Left lung (tissue), 10 donors: ENCODE data around the gene MCM3. TPM values are rescaled to one million over a fixed set of nuclear protein-coding genes. Genes with fewer than 3 reads are reported as not detected.
A peak's percentile ranks its signal among the peaks of the same experiment; 100 is the strongest.

Experiments used
- ATAC-seq: fragments of 200-7000 bp; cut with Tn5 transposase; one replicate; pipeline ENCODE4 v1.9.1; 2020; ENCODE audit warnings: moderate library complexity
- DNase-seq, 4 donors: peaks; one replicate each; pipeline ENCODE4 v3.0.0-alpha.2; 2013 to 2020
- H3K27ac ChIP-seq, 2 donors: fragments of 200-600 bp; sonication (generic) in 1 of 2; one replicate each; pipeline versions ENCODE4 v1.5.0 to v1.8.0; 2020 to 2021
- H3K27me3 ChIP-seq, 2 donors: fragments of 200-600 bp; sonication (generic) in 1 of 2; one replicate each; pipeline versions ENCODE4 v1.5.0 to v1.8.0; 2020 to 2021
- H3K36me3 ChIP-seq, 2 donors: fragments of 200-600 bp; sonication (generic) in 1 of 2; one replicate each; pipeline versions ENCODE4 v1.5.0 to v1.8.0; 2020 to 2021
- H3K4me1 ChIP-seq, 2 donors: fragments of 200-600 bp; one replicate each; pipeline ENCODE4 v1.8.0; 2021
- H3K4me3 ChIP-seq, 2 donors: fragments of 200-600 bp; sonication (generic) in 1 of 2; one replicate each; pipeline versions ENCODE4 v1.5.0 to v1.8.0; 2020 to 2021; ENCODE audit warnings: mild to moderate bottlenecking in 1 of 2
- H3K9me3 ChIP-seq, 2 donors: fragments of 200-600 bp; sonication (generic) in 1 of 2; one replicate each; pipeline versions ENCODE4 v1.5.0 to v1.8.0; 2020 to 2021
- intact Hi-C, 2 donors: fragments of 100-400 bp; cut with DNase I; formaldehyde crosslinking; loops; one replicate each; pipeline versions ENCODE4 v1.11.2 to v1.14.2; 2022
- polyA plus RNA-seq, 6 donors: library from polyadenylated mRNA; unstranded; fragments of 120-200 nt; gene quantifications; one replicate each; pipeline ENCODE4 v1.2.1, GENCODE V29; 2013; ENCODE audit not compliant: insufficient read length in 6 of 6
- total RNA-seq, 2 donors: library from RNA; stranded (reverse); fragmentation: NEBNext Ultra II Directional; extraction: Animal tissue kit (Norgen Biotek cat#: 25700); gene quantifications; one replicate each; pipeline ENCODE4 v1.2.1, GENCODE V29; 2021
- TF ChIP-seq, protein P1 (sequence below), 2 donors: fragments of 200-600 bp; sonication (generic) in 1 of 2; IDR thresholded peaks; one replicate each; pipeline versions ENCODE4 v1.5.0 to v1.8.0; 2021; ENCODE audit warnings: antibody characterized with exemption in 2 of 2
- donor health status: DM: no; HTN: yes; CAD: no.
- donor health status: DM: no; HTN: no; CAD: no.

MCM3 gene
- total and polyA plus RNA-seq, 8 donors: 38.9 to 122 (median 95.3) TPM

DNA sequence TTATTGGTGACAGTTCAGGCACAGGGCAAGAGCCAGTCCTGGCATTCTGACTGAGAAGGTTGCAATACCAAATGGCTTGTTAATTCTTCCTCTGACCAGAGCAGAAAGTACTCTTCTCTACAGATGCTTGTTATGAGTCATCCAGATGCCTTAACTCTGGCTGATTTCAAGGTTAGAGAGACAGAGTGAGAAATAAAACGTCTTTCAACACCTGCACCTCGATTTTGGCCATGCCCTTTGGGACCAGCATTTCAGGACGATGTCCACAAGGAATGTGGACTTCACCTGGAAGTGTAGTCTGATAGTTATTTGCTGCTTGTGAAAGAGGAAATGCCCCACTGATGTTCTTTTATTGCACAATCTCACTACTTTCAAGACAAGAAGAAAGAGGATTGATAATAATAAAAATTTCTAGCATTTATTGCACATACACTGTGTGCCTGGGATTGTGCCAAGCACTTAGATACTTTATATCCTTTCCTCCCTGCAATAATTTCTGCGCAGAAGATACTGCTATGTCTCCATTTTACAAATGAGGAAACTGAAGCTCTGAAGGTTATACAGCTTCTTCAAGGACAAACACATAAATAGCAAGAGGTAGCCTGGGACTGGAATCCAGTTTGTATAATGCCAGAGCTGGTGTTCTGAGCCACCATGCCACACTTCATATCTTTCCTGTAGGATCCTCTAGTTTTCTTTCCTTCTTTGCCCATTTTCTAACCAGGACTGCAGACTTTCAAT is 33.5 kb upstream of the MCM3 start:
- H3K9me3 ChIP-seq: no peaks in the 10 kb centered on the region
- no peaks in the 10 kb centered on the region for H3K36me3 ChIP-seq
- H3K4me1 ChIP-seq: peaks cover 12 to 13% of the 10 kb centered on the region in 2 donors
- no peaks in the 10 kb centered on the region for H3K27me3 ChIP-seq
- intact Hi-C loops: no loop called here
- TF ChIP-seq, protein P1, sequence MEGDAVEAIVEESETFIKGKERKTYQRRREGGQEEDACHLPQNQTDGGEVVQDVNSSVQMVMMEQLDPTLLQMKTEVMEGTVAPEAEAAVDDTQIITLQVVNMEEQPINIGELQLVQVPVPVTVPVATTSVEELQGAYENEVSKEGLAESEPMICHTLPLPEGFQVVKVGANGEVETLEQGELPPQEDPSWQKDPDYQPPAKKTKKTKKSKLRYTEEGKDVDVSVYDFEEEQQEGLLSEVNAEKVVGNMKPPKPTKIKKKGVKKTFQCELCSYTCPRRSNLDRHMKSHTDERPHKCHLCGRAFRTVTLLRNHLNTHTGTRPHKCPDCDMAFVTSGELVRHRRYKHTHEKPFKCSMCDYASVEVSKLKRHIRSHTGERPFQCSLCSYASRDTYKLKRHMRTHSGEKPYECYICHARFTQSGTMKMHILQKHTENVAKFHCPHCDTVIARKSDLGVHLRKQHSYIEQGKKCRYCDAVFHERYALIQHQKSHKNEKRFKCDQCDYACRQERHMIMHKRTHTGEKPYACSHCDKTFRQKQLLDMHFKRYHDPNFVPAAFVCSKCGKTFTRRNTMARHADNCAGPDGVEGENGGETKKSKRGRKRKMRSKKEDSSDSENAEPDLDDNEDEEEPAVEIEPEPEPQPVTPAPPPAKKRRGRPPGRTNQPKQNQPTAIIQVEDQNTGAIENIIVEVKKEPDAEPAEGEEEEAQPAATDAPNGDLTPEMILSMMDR (IDR thresholded peaks at IDR 0.05): no peak
- DNase-seq (no peak), ATAC-seq (peak; percentile 88)
- peak overlapping the region in 1 of 2 donors; percentile 37 for H3K27ac ChIP-seq
- no peak overlapping the region for H3K4me3 ChIP-seq

DNA sequence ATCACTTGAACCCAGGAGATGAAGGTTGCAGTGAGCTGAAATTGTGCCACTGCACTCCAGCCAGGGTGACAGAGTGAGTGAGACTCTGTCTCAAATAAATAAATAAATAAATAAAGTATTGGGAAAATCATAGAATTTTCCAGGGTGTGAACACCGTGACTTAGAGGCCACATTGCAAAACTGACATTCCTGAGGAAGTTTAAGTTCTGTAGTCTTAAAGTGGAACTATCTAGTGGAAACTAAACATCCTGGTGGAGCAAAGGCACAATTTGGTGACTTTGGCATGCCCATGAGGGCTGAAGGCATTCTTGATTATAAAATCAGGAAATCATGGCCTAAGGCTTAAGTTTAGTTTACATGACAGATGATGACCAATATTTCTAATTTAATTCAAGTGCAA is 32.7 kb upstream of the MCM3 start:
- Histone ChIP-seq H3K9me3 (no peaks in the 10 kb centered on the region), H3K4me3 (no peak overlapping the region), H3K27me3 (no peaks in the 10 kb centered on the region), H3K36me3 (no peaks in the 10 kb centered on the region), H3K4me1 (peaks cover 12 to 13% of the 10 kb centered on the region in 2 donors), H3K27ac (no peak overlapping the region)
- ATAC-seq (peak; percentile 66), DNase-seq (no peak)
- intact Hi-C loops: no loop called here
- TF ChIP-seq, protein P1 (IDR thresholded peaks at IDR 0.05): no peak

DNA sequence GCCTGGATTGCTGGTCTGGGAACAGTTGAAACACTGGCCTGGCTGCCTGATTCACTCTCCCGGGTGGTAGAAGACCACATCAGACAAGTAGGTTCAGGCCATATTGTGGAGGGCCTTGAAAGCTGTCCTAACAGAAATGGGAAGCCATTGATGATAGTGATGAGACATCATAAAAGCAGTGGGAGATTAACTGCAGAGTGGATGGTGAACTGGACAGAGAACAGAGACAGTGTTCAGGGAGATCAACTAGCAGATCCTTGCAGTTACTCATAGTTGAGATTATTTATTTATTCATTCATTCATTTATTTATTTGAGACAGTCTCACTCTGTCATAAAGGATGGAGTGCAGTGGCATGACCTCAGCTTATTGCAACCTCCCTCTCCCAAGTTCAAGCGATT is 30.2 kb upstream of the MCM3 start:
- Histone ChIP-seq H3K4me1 (peaks cover 12 to 13% of the 10 kb centered on the region in 2 donors), H3K27ac (no peak overlapping the region), H3K9me3 (no peaks in the 10 kb centered on the region), H3K4me3 (no peak overlapping the region), H3K36me3 (no peaks in the 10 kb centered on the region), H3K27me3 (no peaks in the 10 kb centered on the region)
- DNase-seq (no peak), ATAC-seq (no peak)
- TF ChIP-seq, protein P1 (IDR thresholded peaks at IDR 0.05): no peak
- intact Hi-C loops: no loop called here

DNA sequence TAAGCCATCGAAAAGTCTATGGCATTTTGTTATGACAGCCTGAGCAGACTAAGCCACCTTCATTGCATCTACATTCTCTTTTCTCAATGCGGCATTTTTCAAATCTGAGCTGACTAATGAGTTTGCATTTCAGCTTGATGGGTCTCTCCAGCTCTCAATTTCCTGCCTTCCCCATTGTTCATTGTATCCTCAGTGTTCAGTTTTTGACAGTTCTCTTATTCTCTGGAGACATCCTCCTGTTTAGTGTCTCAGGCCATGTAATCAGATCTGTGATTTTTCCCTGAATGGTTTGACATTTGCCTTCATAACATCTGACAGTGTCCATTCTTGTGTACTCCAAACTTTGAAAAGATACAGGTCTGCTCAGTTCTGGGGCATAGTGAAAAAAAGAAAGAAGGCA is 27.9 kb upstream of the MCM3 start:
- no peak overlapping the region for H3K27ac ChIP-seq
- ATAC-seq: no peak
- no peaks in the 10 kb centered on the region for H3K36me3 ChIP-seq
- TF ChIP-seq, protein P1 (IDR thresholded peaks at IDR 0.05): no peak
- intact Hi-C loops: no loop called here
- no peak overlapping the region for H3K4me3 ChIP-seq
- no peak for DNase-seq
- H3K27me3 ChIP-seq: no peaks in the 10 kb centered on the region
- H3K4me1 ChIP-seq: peaks cover 3 to 11% of the 10 kb centered on the region in 2 donors
- H3K9me3 ChIP-seq: no peaks in the 10 kb centered on the region

DNA sequence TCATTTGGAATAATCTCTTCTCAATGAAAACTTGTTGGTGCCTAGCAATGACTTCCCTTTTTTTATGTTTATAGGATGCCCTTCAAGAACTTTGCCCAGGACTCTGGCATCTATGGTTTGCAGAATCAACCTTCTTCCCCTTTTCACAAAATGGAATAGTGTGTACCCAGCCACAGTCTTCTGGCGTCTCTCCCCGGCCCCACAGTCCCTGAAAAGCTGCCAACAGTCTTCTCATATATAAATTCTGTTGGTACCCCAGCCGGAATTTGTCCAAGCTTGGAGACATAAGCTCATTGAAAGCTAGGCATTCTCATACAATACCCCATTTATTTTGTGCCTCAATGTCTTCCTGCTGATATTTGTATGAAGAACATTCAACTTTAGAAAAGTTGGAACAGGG is 26.4 kb upstream of the MCM3 start:
- intact Hi-C loops: no loop called here
- no peak for DNase-seq

More for the DNA sequence above, 26.4 kb upstream of the MCM3 start:
- H3K27me3 ChIP-seq: no peaks in the 10 kb centered on the region
- H3K27ac ChIP-seq: no peak overlapping the region
- TF ChIP-seq, protein P1 (IDR thresholded peaks at IDR 0.05): no peak
- H3K4me3 ChIP-seq: no peak overlapping the region
- peaks cover 3 to 23% of the 10 kb centered on the region in 2 donors for H3K4me1 ChIP-seq
- no peaks in the 10 kb centered on the region for H3K36me3 ChIP-seq
- H3K9me3 ChIP-seq: no peaks in the 10 kb centered on the region
- no peak for ATAC-seq
